ENCODE data around the gene PLCB3. TPM values are rescaled to one million over a fixed set of nuclear protein-coding genes. Genes with fewer than 3 reads are reported as not detected.

PLCB3 gene
- total RNA-seq, 1 donor = 25.3 TPM

GRCh38 chr11:64283092-64283491 is 31.8 kb downstream of the PLCB3 start:
- no peak for TF ChIP-seq CTCF (IDR thresholded peaks at IDR 0.05; ENCODE audit: extremely low read depth, low read depth, low read length)
- no peaks in the 10 kb centered on the region for H3K27me3 ChIP-seq (ENCODE audit: insufficient read depth, low read length)
- no peak overlapping the region for H3K4me3 ChIP-seq (ENCODE audit: insufficient read depth, low read length)
- H3K4me2 ChIP-seq (ENCODE audit: insufficient read depth, low read length) = peak overlapping the region; percentile 99
- no peaks in the 10 kb centered on the region for H3K9me3 ChIP-seq (ENCODE audit: low read depth, low read length)
- no peak overlapping the region for H2AFZ ChIP-seq (ENCODE audit: low read length)
- peaks cover 24% of the 10 kb centered on the region for H3K36me3 ChIP-seq (ENCODE audit: insufficient read depth, low read length)
- peaks cover 35% of the 10 kb centered on the region for H3K79me2 ChIP-seq (ENCODE audit: insufficient read depth, low read length)
- H3K27ac ChIP-seq (ENCODE audit: low read depth, low read length) = no peak overlapping the region
- DNase-seq (ENCODE audit: insufficient read length, low spot score, missing footprints) = peak; percentile 9
- H4K20me1 ChIP-seq (ENCODE audit: insufficient read depth, low read length) = no peaks in the 10 kb centered on the region
- peaks cover 21% of the 10 kb centered on the region for H3K4me1 ChIP-seq (ENCODE audit: insufficient read depth, low read length)

GRCh38 chr11:64284048-64284961 is 33.0 kb downstream of the PLCB3 start, which contains the start of gene BAD:
Gene BAD, minus strand, starts transcription at chr11:64284665. Its CDS starts 297 bp downstream, at chr11:64284368.
- Histone ChIP-seq H3K4me3 (ENCODE audit: insufficient read depth, low read length) (peak within 1 kb of the TSS; percentile 83), H3K9me3 (ENCODE audit: low read depth, low read length) (no peaks in the 10 kb centered on the region), H3K36me3 (ENCODE audit: insufficient read depth, low read length) (peaks cover 16% of the 10 kb centered on the region), H2AFZ (ENCODE audit: low read length) (peak within 1 kb of the TSS; percentile 96), H3K79me2 (ENCODE audit: insufficient read depth, low read length) (peaks cover 35% of the 10 kb centered on the region), H3K4me1 (ENCODE audit: insufficient read depth, low read length) (peaks cover 21% of the 10 kb centered on the region), H3K27ac (ENCODE audit: low read depth, low read length) (peak within 1 kb of the TSS; percentile 91), H4K20me1 (ENCODE audit: insufficient read depth, low read length) (no peaks in the 10 kb centered on the region), H3K27me3 (ENCODE audit: insufficient read depth, low read length) (no peaks in the 10 kb centered on the region), H3K4me2 (ENCODE audit: insufficient read depth, low read length) (peak within 1 kb of the TSS; percentile 99)
- TF ChIP-seq CTCF (IDR thresholded peaks at IDR 0.05; ENCODE audit: extremely low read depth, low read depth, low read length) = no peak
- DNase-seq (ENCODE audit: insufficient read length, low spot score, missing footprints) = peak; percentile 100

- Histone ChIP-seq H3K79me2 (ENCODE audit: insufficient read depth, low read length) (peaks cover 35% of the 10 kb centered on the region), H4K20me1 (ENCODE audit: insufficient read depth, low read length) (no peaks in the 10 kb centered on the region), H3K27ac (ENCODE audit: low read depth, low read length) (peak within 1 kb of the TSS; percentile 91), H2AFZ (ENCODE audit: low read length) (peak within 1 kb of the TSS; percentile 96), H3K27me3 (ENCODE audit: insufficient read depth, low read length) (peaks cover 5% of the 10 kb centered on the region), H3K9me3 (ENCODE audit: low read depth, low read length) (no peaks in the 10 kb centered on the region), H3K36me3 (ENCODE audit: insufficient read depth, low read length) (peaks cover 16% of the 10 kb centered on the region), H3K4me1 (ENCODE audit: insufficient read depth, low read length) (peaks cover 21% of the 10 kb centered on the region), H3K4me2 (ENCODE audit: insufficient read depth, low read length) (peak within 1 kb of the TSS; percentile 99), H3K4me3 (ENCODE audit: insufficient read depth, low read length) (peak within 1 kb of the TSS; percentile 83)
- no peak for TF ChIP-seq CTCF (IDR thresholded peaks at IDR 0.05; ENCODE audit: extremely low read depth, low read depth, low read length)
- peak; percentile 99 for DNase-seq (ENCODE audit: insufficient read length, low spot score, missing footprints)
Measured at GRCh38 chr11:64284962-64285884, 33.9 kb downstream of the PLCB3 start, which contains the start of gene GPR137. Gene GPR137, plus strand, starts transcription at chr11:64285848. Its CDS starts 677 bp downstream, at chr11:64286525.
